GM19455 (cell line): ENCODE results near the gene LGSN.
"Not testable (repeated sequence)": the region's sequence is repeated elsewhere in the genome, so short reads cannot be mapped to it uniquely, and the experiment has no call there.

Source experiments
- ATAC-seq: cut with Tn5 transposase; IDR thresholded peaks from one replicate; pipeline ENCODE4 v1.9.1; 2021; ENCODE audit not compliant: unreplicated experiment

LGSN gene

DNA sequence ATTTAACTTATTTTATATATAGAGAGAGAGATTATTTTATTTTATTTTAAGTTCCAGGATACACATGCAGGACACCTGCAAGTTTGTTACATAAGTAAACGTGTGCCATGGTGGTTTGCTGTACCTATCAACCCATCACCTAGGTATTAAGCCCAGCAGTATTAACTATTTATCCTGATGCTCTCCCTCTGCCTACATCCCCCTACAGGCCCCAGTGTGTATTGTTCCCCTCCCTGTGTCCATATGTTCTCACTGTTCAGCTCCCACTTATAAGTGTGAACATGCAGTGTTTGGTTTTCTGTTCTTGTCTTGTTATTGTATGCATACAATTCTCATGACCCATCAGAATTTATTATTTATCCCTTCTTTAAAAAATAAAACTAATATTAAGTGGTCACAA is 73.9 kb downstream of the LGSN start:
- no peak for ATAC-seq

DNA sequence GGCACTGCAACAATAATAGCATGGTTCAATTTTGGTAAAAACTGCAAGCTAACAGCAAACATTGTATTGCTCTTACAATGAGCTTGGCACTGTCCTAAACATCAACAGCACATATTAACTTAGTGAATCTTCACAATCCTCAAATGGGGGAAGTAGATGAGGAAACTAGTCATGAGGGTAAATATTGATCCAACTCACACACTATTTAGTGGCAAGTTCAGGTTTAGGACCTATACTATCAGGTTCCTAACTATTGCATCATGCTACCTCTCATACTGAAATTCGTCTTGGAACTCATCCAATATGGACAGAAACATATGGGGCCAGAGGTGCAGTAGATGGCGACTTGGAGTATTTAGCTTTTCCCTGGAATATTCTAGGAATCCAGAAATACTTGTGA is 74.4 kb downstream of the LGSN start:
- no peak for ATAC-seq

DNA sequence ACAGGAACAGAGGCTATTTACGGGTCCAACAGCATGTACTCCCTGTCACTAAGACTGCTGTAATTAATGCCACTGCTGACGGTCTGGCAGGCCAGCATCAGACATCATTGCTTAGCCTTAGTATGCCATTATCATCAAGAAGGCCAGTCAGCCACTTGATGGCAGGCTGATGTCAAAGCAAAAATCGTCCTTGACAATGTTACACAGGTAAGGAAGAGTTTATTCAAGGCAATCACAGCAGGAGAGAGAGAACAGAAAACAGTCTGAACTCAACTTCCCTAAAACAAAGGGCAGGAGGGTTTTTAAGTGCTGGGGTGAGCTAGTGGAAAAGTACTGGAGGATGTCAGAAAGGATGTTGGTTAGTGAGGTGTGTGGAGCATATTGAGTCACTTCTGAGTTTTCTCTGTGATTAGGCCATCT is 83.4 kb downstream of the LGSN start:
- no peak for ATAC-seq

DNA sequence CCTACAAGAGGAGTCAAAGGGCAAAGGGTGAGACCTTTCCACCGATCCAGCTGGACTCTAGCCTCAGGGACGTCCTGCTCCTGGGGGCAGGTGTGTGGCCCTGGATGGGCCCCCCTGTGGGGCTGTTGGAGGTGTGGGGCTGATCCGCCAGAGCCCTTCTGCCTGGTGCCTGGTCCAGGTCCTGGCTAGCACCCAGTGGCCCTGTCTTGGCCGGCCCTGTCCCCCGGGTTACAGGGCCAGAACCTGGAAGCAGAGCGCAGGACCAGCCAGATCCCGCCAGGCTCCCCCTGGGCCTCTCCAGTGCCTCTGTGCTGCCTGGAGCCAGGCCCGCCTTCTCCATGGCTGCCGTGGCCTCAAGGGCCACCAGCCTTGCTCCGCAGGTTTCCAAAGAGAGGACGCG is 89.3 kb downstream of the LGSN start:
- ATAC-seq = not testable (repeated sequence)

DNA sequence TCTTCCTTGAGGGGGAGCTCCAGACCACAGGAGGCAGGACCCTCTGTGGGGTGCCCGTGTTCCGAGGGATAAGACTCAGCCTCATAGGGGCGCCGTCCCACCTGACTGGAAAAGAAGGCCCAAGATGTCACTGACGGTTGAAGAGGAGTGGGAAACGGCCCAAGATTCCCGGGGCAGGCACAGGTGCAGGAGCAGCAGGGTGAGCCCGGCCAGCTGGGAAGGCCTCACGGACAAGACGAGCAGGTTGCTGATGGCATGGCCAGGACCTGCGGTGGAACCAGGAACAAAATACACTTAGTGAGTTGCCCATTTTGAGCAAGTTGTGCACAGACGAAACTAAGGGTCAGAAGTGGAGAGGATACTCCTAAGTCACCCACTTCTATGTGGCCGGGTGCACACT is 89.8 kb downstream of the LGSN start:
- not testable (repeated sequence) for ATAC-seq

DNA sequence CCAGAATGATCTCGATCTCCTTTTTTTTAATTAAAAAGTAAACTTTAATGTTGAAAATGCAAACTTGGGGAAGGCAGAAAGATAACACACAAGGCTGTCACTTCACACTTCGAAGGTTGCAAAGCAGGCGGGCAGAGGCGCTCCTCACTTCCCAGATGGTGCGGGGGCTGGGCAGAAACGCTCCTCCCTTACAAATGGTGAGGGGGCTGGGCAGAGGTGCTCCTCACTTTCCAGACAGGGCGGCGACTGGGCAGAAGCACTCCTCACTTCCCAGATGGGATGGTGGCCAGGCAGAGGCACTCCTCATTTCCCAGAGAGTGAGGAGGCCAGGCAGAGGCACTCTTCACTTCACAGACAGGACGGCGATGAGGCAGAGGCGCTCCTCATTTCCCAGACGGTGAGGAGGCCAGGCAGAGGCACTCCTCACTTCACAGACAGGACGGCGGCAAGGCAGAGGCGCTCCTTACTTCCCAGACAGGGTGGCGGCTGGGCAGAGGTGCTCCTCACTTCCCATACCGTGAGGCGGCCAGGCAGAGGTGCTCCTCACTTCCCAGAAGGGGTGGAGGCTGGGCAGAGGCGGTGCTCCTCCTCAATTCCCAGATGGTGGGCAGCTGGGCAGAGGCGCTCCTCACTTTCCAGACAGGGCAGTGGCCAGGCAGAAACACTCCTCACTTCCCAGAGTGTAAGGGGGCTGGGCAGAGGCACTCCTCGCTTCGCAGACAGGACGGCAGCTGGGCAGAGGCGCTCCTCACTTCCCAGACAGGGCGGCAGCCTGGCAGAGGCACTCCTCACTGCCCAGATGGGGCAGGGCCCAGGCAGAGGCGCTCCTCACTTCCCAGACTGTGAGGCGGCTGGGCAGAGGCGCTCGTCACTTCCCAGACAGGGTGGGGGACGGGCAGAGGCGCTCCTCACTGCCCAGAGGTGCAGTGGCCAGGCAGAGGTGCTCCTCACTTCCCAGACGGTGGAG is 91.6 kb downstream of the LGSN start:
- ATAC-seq = not testable (repeated sequence)

DNA sequence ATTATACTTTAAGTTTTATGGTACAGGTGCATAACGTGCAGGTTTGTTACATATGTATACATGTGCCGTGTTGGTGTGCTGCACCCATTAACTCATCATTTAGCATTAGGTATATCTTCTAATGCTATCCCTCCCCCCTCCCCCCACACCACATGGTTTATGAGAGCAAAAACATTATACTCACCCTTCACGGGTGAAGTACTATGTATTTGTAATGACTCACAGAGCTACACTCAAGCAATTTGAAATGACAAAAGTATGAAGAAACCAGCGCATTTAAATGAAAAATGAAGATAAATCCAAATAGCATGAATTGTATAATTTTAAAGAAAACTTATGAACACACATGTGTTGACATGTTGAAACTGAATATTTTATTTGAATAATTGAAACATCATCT is 93.8 kb downstream of the LGSN start:
- not testable (repeated sequence) for ATAC-seq
